Stimulated activated CD8-positive, alpha-beta memory T cell treated with anti-CD3 and anti-CD28 coated beads, Interleukin-12 subunit alpha, Interleukin-12 subunit beta, amount 100 ng/mL, for 24 hours (primary cell): ENCODE measurements around the gene ARSG.

ENCODE experiments used
- DNase-seq: peaks from one replicate; pipeline ENCODE4 v3.0.0-alpha.2; 2020; ENCODE audit errors: extremely low read depth

ARSG gene

GRCh38 chr17:68377771-68378267 is 86.5 kb downstream of the ARSG start:
- DNase-seq: no peak

- no peak for DNase-seq
Observed at GRCh38 chr17:68378268-68379176, 87.2 kb downstream of the ARSG start.

DNA sequence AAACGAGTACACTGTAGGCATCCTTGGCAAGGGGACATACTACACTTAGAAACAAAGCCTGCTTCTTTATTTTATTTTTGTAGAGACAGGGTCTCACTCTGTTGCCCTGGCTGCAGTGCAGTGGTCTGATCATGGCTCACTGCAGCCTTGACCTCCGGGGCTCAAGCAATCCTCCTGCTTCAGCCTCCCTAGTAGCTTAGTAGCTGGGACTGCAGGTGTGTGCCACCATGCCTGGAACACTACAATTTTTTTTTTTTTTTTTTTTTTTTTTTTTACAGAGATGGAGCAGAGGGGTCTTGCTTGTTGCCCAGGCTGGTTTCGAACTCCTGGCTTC is 87.8 kb downstream of the ARSG start:
- DNase-seq: no peak

- DNase-seq: no peak
Observed at GRCh38 chr17:68379692-68380677, 88.7 kb downstream of the ARSG start.

DNA sequence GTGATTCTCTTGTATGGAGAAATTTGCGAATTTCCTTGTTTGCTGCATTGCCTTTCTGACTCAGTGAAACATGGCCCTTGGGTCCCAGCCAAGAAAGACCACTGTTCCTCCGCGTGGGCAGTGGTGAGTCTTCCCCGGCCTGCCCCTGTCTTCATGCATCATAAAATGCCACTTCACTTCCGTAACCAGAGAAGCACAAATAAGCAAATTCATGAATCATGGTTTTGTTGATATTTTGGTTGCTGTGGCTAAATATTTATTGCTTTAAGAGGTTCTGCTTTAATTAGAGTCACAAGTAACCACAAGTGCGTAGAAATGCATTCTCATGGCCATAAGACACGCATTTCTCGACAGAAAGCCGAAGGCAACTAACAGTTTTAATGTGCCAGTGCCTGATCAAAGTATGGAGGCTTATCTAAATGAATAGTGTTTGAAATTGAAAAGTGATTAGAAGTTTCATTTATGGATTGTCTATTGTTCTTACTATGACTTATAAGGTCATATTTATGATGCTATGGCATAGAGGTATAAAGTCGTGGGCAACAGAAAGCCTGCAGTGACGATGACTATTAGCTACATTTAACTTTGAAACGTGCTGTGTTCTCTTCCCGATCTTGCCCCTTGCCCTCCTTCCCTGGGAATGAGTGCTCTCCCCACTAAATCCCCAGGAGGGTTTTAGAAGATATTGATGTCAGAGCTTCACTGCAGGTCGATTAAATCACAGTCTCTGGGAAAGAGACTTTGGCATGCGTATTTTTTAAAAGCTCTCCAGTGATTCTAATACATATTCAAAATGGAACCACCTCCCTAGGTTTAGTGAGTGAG is 90.0 kb downstream of the ARSG start:
- DNase-seq: no peak

DNA sequence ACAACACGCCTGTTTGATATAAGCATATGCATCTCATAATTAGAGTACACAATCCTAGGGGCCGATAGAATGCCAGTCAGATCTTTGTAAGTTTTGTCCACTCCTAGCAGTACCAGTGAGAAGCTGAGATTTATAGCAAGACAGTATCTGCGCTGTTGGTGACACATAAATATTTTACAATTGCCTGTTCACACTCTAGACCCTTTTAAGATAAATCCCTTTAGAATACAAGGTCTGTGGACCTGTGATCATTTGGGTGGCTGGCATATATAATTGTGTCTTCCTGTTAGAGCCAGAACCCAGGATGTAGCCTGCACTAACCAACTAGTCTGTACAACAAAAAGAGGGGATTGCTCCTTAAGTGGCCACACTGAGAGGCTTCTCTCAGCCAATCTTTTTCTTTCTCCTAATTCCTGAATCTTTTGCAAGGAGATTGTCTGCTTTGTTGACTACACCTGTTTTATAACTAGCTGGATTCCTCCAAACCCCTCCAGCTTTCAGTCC is 91.3 kb downstream of the ARSG start:
- no peak for DNase-seq

DNA sequence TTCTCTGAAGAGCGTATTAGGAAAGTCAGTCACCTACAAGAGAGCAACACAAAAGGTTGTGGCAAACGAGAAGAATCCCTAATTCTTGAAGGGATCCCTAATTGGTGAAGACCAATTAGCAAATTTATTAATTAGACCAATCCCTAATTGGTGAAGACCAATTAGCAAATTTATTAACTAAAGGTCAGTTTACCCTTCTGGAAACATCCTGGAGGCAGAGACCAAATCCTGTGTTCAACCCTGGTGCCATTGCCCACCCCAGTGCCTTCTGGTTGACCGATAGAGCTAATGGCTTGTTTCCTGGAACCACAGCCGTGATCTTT is 91.8 kb downstream of the ARSG start:
- DNase-seq: no peak

GRCh38 chr17:68383443-68384321 is 92.4 kb downstream of the ARSG start:
- no peak for DNase-seq

DNA sequence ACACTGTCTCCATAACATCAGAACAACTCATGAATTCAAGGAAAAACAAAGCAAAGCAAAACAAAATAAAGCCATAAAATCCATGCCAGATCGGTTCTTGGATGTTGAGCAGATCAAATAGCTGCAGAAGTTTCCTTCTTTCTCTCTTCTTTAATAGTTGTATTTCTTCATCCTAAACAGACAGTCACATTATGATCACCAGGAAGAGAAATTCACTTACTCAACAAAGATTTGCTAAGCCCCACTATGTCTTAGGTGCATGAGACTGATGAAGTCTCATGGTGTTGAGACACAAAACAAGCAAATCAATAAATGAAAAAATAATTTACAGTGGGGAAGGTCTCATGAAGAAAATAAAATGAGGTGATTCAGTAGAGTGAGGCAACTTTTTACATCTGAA is 93.2 kb downstream of the ARSG start:
- DNase-seq: no peak

GRCh38 chr17:68384941-68385340 is 93.6 kb downstream of the ARSG start:
- DNase-seq: no peak

DNA sequence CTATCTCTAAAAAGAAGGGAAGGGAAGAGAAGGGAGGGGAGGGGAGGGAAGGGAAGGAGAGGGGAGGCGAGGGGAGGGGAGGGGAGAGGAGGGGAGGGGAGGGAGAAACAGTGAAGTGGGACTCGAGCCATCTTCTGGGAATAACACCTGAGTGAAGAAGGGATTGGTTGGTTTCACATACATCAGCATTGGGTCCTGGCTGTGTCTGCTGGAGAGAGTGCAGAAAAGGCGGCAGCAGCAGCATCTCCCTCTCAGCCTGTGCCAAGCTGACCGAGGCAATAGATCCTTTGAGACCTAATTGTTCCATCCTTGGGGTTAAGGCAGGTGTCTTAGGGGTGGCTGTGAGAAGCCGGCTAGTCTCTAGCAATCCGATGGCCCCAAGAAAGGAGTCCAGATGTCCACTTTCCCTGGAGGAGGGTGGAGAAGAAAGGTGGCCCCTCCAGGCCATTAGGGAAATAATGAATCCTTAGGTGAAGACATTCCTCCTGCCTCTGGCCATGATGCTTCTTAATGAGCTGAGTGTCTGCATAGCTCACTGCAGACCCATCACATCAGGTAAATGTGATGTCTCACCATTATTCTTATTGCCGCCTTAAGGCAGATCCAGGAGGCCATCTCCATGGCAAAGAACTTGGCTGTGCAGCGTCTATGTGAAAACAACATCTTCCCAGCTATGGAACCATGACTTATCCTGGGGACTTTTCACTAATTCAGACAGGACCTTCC is 94.4 kb downstream of the ARSG start:
- no peak for DNase-seq

DNA sequence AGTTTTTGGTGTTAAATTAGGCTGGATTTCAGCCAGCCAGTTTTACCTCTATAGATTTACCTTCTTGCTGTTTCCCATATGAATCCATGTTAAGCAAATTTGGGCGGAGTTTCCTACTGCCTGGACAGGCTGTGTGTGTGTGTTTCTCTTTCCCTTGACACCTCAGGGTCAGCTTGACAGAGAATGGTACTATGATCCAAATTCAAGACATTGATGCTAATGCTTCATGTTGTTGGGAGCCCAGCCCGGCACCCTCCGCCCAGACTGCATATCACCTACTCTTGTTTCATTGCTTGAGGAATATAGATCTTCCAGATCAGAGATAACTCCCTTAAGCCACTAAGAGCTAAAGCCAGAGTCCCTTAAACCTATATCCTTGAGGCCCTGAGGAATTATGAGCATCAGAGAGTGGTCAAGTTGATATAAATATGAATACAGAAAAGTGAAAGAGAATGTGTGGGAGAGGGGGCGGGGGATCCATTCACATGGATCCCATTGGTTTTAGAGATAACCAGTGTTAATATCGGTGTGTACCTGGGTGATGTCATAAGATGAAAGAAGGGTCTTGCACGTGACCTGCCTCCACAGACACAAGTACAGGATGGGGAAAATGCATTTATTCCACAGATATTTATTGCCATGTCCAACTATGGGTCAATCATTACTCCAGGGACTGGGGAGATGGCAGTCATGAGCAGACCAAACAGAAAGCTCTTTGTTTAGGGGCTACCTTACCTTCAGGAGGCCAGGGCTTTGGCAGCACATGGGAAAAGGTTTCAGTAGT is 96.3 kb downstream of the ARSG start:
- DNase-seq: no peak

DNA sequence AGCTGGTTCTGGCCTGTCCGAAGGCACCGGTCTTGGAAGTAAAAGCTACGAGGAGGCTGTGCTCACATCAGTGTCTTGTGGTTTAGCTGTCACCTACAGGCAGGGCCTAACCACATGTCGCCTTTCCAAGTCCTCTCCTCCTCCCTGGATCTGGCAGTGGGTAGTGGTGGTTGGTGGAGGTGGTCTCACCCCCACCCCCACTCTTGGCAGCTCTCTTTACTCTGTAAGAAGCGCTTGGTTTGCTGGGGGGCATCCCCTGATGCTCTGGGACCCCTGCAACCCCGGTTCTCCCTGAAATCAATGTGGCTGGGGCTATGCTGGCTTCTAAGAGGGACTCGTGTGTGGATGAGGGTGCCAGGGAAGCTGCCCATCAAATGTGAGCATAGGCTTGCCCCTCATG is 97.7 kb downstream of the ARSG start:
- DNase-seq: no peak

- DNase-seq: no peak
Observed at GRCh38 chr17:68390888-68391545, 99.7 kb downstream of the ARSG start.

- no peak for DNase-seq
Observed at GRCh38 chr17:68391561-68392268, 100.4 kb downstream of the ARSG start.

DNA sequence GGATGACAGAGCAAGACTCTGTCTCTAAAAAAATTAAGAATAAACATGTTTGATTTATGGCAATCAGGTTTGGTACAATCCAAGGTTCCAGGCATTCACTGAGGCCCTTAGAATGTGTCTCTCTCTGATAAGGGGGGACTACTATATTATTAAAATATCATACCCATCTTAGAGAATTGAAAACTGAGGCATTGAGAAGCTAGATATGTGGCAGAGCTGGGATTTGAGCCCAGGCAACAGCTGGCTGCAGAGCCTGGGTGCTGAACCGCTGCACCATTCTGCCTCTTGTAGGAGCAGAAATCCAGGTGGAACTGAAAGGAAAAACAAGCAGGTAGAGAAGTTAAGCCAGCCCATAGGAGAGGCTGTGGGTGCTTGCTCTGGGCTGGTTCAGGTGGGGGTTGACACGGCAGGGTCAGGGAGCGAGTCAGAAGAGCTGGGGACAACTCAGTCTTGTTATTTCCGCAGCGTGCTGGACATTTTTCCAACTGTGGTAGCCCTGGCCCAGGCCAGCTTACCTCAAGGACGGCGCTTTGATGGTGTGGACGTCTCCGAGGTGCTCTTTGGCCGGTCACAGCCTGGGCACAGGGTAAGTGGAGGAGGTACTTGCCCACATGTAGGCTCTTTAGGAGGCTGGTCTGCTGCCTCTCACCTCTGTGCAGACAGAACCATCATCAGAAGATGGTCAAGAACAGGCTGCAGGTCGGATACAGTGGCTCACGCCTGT is 103.5 kb downstream of the ARSG start:
- no peak for DNase-seq
